Mesothelial cell of epicardium (in vitro differentiated cells): ENCODE measurements around the gene PCDHB6. TPM values are rescaled to one million over a fixed set of nuclear protein-coding genes. Genes with fewer than 3 reads are reported as not detected.
"Not testable (repeated sequence)": the region's sequence is repeated elsewhere in the genome, so short reads cannot be mapped to it uniquely, and the experiment has no call there.

Experiments used
- DNase-seq, 2 experiments: peaks; one replicate each; pipeline ENCODE4 v3.0.0; 2021; ENCODE audit warnings: low spot score in 2 of 2; ENCODE audit not compliant: unreplicated experiment in 2 of 2
- H3K27ac Mint-ChIP-seq: 2 replicates; pipeline ENCODE4 v1.8.0; 2021; ENCODE audit warnings: mixed read lengths
- H3K27me3 Mint-ChIP-seq: 2 replicates; pipeline ENCODE4 v1.8.0; 2021; ENCODE audit warnings: low read depth, mixed read lengths
- H3K36me3 Mint-ChIP-seq: 2 replicates; pipeline ENCODE4 v1.8.0; 2021; ENCODE audit warnings: mixed read lengths
- H3K4me1 Mint-ChIP-seq: 2 replicates; pipeline ENCODE4 v1.8.0; 2021; ENCODE audit warnings: mixed read lengths
- H3K4me3 Mint-ChIP-seq: 2 replicates; pipeline ENCODE4 v1.8.0; 2021; ENCODE audit warnings: mild to moderate bottlenecking, moderate library complexity, mixed read lengths
- H3K9me3 Mint-ChIP-seq: 2 replicates; pipeline ENCODE4 v1.8.0; 2021; ENCODE audit warnings: mixed read lengths
- CTCF ChIP-seq: fragments of 200-600 bp; sonication (generic); IDR thresholded peaks from one replicate; pipeline ENCODE4 v1.5.0; 2021; ENCODE audit warnings: antibody characterized with exemption; ENCODE audit not compliant: unreplicated experiment
- total RNA-seq: library from RNA; stranded (reverse); gene quantifications from 3 replicates; pipeline ENCODE4 v1.2.1, GENCODE V29; 2021

Gene PCDHB6
- total RNA-seq, 1 donor from 2014 or later, result 2.1 TPM

- DNase-seq, result peak; percentile 46 to 70
- H3K4me1 Mint-ChIP-seq, result no peaks in the 10 kb centered on the region
- TF ChIP-seq CTCF, result no peak
- peaks cover 53% of the 10 kb centered on the region for H3K9me3 Mint-ChIP-seq
- H3K27ac Mint-ChIP-seq, result peak within 1 kb of the TSS; percentile 95
- peaks cover 48% of the 10 kb centered on the region for H3K36me3 Mint-ChIP-seq
- no peaks in the 10 kb centered on the region for H3K27me3 Mint-ChIP-seq
- peak within 1 kb of the TSS; percentile 88 for H3K4me3 Mint-ChIP-seq
Observed at GRCh38 chr5:141182248-141182647, 32.4 kb downstream of the PCDHB6 start, which contains the start of gene PCDHB16. PCDHB16 (plus strand) TSS chr5:141182387; CDS start chr5:141182560, 173 bp downstream.

GRCh38 chr5:141184117-141184855 is 34.4 kb downstream of the PCDHB6 start:
- H3K9me3 Mint-ChIP-seq, result peaks cover 64% of the 10 kb centered on the region
- not testable (repeated sequence) for H3K27me3 Mint-ChIP-seq, DNase-seq, H3K27ac Mint-ChIP-seq, H3K4me1 Mint-ChIP-seq
- H3K36me3 Mint-ChIP-seq, result peaks cover 59% of the 10 kb centered on the region
- peak overlapping the region; percentile 41 for H3K4me3 Mint-ChIP-seq

- no peak for DNase-seq
- no peaks in the 10 kb centered on the region for H3K4me1 Mint-ChIP-seq
- H3K27me3 Mint-ChIP-seq, result no peaks in the 10 kb centered on the region
- H3K4me3 Mint-ChIP-seq, result peak within 1 kb of the TSS; percentile 59
- peak within 1 kb of the TSS; percentile 48 for H3K27ac Mint-ChIP-seq
- H3K36me3 Mint-ChIP-seq, result peaks cover 66% of the 10 kb centered on the region
- TF ChIP-seq CTCF, result peak; percentile 60
- peaks cover 66% of the 10 kb centered on the region for H3K9me3 Mint-ChIP-seq
Observed at GRCh38 chr5:141186897-141187512, 37.1 kb downstream of the PCDHB6 start, which contains the start of gene PCDHB9. PCDHB9 (plus strand) TSS chr5:141187161; CDS start chr5:141187319, 158 bp downstream.

- peaks cover 62% of the 10 kb centered on the region for H3K9me3 Mint-ChIP-seq
- H3K36me3 Mint-ChIP-seq, result peaks cover 63% of the 10 kb centered on the region
- not testable (repeated sequence) for DNase-seq, H3K4me1 Mint-ChIP-seq, H3K4me3 Mint-ChIP-seq, H3K27ac Mint-ChIP-seq, H3K27me3 Mint-ChIP-seq
Observed at GRCh38 chr5:141188682-141189081, 38.8 kb downstream of the PCDHB6 start.

GRCh38 chr5:141189131-141189530 is 39.3 kb downstream of the PCDHB6 start:
- not testable (repeated sequence) for DNase-seq, H3K4me3 Mint-ChIP-seq, H3K27ac Mint-ChIP-seq, H3K4me1 Mint-ChIP-seq, H3K27me3 Mint-ChIP-seq
- H3K9me3 Mint-ChIP-seq, result peaks cover 61% of the 10 kb centered on the region
- peaks cover 63% of the 10 kb centered on the region for H3K36me3 Mint-ChIP-seq

GRCh38 chr5:141192110-141192725 is 42.4 kb downstream of the PCDHB6 start, which contains the start of gene PCDHB10:
PCDHB10 (plus strand) TSS chr5:141192353; CDS start chr5:141192553, 200 bp downstream.
- no peak for DNase-seq
- Mint-ChIP-seq H3K27ac (no peak within 1 kb of the TSS), H3K9me3 (peaks cover 55% of the 10 kb centered on the region), H3K4me1 (no peaks in the 10 kb centered on the region), H3K36me3 (peaks cover 54% of the 10 kb centered on the region), H3K4me3 (peak within 1 kb of the TSS; percentile 46), H3K27me3 (no peaks in the 10 kb centered on the region)
- peak; percentile 28 for TF ChIP-seq CTCF

- DNase-seq, H3K27ac Mint-ChIP-seq, H3K4me3 Mint-ChIP-seq, H3K27me3 Mint-ChIP-seq, H3K4me1 Mint-ChIP-seq: not testable (repeated sequence)
- Mint-ChIP-seq H3K9me3 (peaks cover 65% of the 10 kb centered on the region), H3K36me3 (peaks cover 56% of the 10 kb centered on the region)
Observed at GRCh38 chr5:141194332-141194731, 44.5 kb downstream of the PCDHB6 start.
